ENCODE results near the gene EXOG.

The EXOG gene

GRCh38 chr3:38496131-38496910 is at the start of gene EXOG:
TSS of gene EXOG (plus strand) at chr3:38496340. CDS start at chr3:38496368, 28 bp downstream.
- DNase-seq, result peak; percentile 95

GRCh38 chr3:38446812-38447211 is 49.3 kb upstream of the EXOG start:
- DNase-seq, result no peak

- DNase-seq, result no peak
These were observed 45.3 kb upstream of the EXOG start for GRCh38 chr3:38450853-38451252.

- peak; percentile 58 to 61 for DNase-seq
These were observed 42.8 kb upstream of the EXOG start, which contains the start of gene ACVR2B for GRCh38 chr3:38453075-38453912. TSS of gene ACVR2B (plus strand) at chr3:38453890. CDS start at chr3:38454323, 433 bp downstream.

GRCh38 chr3:38453913-38454177 is 42.3 kb upstream of the EXOG start:
- no peak for DNase-seq

GRCh38 chr3:38454178-38454883 is 41.8 kb upstream of the EXOG start:
- DNase-seq, result no peak

GRCh38 chr3:38454884-38455638 is 41.1 kb upstream of the EXOG start:
- DNase-seq, result peak; percentile 21 to 25

- no peak for DNase-seq
These were observed 40.3 kb upstream of the EXOG start for GRCh38 chr3:38455639-38456430.

- DNase-seq, result no peak
These were observed 38.8 kb upstream of the EXOG start for GRCh38 chr3:38457111-38458003.

GRCh38 chr3:38458796-38459498 is 37.2 kb upstream of the EXOG start:
- no peak for DNase-seq

GRCh38 chr3:38459499-38460048 is 36.6 kb upstream of the EXOG start:
- DNase-seq, result no peak

- DNase-seq, result no peak
These were observed 35.5 kb upstream of the EXOG start for GRCh38 chr3:38460377-38461270.

GRCh38 chr3:38465588-38466154 is 30.5 kb upstream of the EXOG start:
- DNase-seq, result no peak

- no peak for DNase-seq
These were observed 27.4 kb upstream of the EXOG start for GRCh38 chr3:38468765-38469164.

GRCh38 chr3:38469852-38470251 is 26.3 kb upstream of the EXOG start:
- no peak for DNase-seq

GRCh38 chr3:38471260-38471857 is 24.8 kb upstream of the EXOG start:
- DNase-seq, result no peak

GRCh38 chr3:38472342-38472741 is 23.8 kb upstream of the EXOG start:
- DNase-seq, result no peak

GRCh38 chr3:38473229-38473628 is 22.9 kb upstream of the EXOG start:
- DNase-seq, result no peak

Measured in activated CD4-positive, alpha-beta T cell treated with anti-CD3 and anti-CD28 coated beads, Interleukin-2, amount 50 U/mL, for 4 hours (primary cell).